HK-2 (cell line): Measurements from ENCODE around the gene PSD.

Experiments
- DNase-seq: peaks from one replicate; pipeline ENCODE4 v3.0.0-alpha.2; 2018; ENCODE audit not compliant: unreplicated experiment

PSD gene

DNA sequence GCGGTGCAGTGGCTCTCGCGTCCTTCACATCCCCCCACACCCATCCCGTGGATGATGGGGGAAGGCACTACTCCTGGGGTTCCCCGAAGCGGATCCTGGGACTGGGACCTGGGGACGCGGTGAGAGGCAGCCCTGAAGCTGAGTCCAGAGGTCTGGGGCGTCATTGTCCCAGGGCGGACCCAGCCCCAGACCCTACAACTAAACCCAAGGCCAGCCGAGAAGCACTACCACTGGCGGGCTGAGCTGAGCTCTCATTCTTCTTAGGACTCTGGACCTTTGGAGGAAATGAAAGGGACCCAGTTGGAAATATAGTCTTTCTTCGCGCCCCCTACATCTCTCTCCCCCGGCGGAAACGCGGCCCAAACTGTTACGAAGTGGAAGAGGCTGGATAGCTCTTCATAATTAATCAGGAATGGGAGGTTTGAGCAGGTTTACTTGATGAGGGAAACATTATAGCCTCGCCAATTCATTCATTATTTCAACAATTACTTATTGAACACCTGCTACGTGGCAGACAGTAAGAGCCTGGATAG, 1.7 kb upstream of the PSD start:
- no peak for DNase-seq

DNA sequence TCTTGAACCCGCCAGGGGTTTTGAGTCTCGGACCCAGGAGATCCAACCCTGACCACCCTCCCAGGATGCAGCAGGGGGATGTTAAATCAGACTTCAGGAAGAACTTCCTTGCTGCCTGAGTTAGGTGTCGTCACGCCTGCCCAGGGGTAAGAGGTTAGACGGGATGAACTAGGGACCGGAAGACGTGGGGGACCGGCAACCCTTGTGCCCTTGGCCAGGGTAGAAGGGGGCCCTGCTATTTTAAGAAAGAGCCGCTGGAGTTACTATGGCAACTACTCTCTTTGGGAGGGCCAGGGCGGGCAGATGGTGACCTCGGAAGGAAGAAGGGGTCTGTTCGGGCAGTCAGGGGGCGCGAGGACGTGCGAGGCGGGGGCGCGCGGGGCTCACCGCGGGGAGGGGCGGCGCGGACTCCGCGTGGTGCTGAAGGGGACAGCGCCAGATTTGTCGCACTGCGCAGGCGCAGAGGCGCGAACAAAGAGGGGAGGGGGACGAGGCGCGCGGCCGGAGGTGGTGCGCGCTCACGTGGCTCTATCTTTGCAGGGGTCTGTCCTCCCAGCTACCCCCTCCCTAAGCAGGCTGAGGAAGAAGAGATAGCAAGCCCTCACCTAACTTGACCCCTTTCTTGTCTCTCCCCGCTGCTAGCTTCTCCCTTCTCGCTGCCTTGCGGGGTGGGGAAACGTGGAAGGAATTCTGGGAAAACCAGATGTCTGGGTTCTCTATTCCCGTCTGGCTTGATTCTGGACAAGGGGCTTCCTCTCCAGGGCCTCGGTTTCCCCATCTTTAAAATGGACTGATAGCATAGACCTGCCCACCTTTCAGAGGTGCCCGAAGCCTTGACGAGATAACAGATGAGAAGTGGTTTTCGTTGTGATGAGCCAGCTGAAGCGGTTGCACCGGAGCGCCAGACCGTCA, 940 bp upstream of the PSD start:
- peak; percentile 66 for DNase-seq

DNA sequence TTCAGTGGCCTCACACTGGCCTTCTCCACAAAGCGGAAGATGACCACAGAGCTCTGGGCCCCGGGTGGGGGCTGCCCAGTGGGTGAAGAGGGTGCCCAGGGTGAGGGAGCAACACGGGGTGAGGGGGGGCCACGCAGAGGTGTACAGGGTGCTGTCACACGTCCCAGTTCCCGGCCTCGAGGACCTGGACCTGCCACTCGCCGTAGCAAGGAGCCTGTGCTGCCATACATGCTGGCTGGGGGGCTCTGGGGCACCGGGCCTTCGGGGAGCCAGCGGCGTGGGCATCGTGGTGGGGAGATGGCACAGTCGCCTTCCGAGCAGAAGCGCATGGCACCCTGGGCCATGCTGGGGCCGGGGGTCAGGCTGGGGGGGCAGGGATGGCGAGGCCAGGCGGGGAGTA, 1.9 kb downstream of the PSD start:
- no peak for DNase-seq

DNA sequence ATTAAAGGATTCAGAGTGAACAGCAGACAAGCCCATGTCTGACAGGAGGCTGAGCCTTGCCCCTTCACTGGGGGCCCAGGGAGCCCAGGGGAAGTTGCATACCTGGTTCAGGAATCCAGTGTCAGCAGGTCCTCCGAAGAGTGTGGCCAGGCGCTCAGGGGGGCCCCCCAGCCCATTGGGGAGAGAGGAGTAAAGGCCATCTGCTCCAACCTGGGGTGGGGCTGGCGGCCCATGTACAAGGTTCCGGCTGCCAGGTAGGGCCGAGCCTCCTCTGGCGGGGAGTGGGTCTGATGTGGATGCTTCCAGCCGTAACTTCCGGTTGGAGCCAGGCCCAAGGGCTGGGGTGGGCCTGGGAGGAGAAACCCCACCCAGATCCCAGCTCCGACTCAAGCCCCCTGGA, 2.3 kb downstream of the PSD start:
- no peak for DNase-seq

DNA sequence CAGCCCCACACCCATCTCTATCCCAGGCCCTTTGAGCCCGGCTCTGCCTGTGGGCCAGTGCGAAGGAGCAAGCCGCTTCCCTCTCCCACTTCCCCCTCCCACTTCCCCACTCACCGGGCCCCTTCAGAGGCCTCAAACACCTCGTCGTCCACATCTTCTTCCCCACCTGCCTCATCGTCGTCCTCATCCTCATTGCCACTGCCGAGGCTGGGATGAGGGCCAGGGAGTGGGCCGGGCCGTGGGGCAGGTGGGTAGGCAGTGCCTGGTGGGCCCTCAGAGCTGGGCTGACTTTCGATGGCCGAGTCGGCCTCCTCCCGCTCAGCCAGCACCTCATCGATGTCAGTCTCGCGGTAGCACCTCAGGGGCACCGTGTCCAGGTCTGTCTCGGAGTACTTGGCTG, 3.8 kb downstream of the PSD start:
- DNase-seq: no peak

DNA sequence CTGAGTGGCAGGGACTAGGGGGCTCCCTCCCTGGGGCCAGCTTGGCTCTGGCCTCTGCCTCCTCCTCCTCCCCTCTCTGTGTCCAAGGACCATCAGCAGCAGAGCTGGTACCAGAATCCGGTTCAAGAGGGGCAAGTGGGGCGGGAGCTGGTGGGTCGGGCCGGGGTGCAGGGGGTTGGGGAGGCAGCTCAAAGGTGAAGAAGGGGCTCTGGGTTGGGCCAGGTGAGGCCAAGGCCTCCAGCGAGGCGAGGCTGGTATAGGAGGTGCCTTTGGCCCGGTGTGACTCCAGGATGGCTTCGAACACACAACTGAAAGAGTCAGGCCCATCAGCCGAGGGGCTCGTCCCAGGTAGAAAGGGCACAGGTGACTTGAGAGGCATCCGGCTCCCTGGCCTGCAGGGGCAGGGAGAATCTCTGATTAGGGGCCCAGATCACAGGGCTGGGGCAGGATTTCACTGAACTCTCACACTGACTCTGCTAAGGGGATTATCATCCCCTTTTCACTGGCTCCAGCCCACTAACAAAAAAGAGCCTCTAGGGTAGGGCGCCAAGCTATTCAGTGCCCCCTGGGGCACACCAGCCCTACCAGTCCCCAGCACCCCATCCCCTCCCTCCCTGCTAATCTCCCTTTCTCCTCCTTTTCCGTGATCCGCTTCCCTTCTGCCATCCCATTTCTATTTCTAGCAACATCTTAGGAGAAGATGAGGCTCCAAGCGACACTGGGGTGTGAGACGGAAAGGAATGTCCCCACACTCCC, 4.6 kb downstream of the PSD start:
- DNase-seq: no peak

DNA sequence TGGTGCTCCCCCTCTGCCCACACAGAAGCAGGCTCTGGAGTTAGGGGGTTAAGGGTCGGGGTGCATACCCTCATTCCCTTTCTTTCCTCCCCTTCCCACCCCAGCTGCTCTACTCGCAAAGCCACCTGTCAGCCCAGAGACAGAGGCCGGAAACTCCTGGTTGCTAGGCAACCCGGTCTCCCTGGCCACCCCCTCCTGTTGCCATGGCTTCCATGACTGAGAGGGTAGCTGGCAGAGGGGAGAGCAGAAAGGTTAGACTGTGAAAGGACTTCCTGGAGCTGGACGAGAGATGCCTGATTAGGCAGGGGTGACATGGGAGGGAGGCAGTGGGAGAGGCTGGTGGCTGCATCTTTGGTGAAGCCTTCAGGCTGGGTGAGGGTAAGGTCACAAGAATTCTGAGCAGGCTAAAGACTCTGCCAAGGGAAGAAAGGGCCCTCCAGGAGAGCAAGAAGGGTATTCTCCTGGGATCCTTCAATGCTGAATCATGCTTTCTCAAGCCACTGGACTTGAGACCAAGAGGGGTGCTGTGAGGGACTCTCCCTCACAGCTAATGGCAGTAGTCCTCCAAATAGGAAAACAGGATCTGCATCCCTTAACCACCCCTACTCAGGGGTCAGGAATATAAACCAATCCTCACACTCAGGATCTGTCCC, 5.4 kb downstream of the PSD start:
- DNase-seq: no peak

DNA sequence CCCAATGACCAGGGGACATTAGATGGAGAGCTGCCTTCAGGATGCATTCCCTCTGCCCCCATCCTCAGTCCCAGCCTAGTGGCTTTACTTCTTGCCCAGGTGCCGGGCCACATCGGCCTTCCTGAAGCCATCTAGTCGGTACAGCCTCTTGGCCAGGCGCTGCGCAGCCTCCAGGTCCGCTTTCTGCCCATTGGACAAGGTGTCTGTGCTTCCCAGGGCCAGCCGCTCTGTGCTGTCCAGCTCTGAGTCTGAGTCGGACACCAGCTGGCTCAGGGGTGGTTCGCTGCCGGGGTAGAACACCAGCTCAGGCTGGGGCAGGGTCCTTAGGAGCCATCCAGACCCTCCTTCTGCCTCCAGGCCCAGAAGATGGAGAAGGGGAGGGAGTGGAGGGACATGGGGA, 6.3 kb downstream of the PSD start:
- DNase-seq: no peak

DNA sequence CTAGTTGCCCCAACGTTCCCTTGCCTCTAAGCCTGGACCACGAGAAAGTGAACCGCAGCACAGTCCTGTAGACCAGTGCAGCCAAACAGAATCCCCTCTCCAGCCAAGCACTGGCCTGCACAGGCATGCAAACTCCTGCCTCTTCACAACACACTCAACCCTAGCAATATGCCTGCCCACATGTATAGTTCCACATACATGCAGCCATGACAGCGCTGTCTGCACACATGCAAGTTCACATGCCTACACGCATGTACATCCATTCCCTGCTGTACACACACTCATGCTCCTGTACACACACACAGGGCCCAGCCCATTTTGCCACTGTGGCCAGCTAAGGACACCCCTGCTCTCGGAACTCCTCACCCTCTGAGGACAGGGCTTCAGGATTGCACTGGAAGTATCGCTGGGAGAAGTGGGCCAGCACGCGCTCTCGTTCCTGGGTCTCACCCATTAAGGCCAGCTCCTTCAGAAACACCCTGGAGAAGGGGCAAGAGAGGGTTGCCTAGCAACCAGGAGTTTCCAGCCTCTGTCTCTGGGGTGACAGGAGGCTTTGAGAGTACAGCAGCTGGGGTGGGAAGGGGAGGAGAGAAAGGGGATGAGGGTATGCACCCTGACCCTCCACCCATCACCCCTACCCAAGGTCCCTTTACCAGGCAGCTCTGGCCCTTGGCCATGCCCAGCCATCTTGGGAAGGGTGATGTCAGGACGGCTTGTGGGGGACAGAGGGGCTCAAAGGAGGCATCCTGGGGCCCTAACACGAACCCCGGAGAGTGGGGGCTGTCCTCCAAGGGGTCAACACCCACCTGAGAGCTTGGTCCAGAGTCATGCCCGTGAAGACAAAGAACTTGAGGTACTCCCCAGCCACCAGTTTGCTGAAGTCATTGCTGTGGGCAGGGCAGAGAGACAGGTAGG, 7.0 kb downstream of the PSD start:
- no peak for DNase-seq

DNA sequence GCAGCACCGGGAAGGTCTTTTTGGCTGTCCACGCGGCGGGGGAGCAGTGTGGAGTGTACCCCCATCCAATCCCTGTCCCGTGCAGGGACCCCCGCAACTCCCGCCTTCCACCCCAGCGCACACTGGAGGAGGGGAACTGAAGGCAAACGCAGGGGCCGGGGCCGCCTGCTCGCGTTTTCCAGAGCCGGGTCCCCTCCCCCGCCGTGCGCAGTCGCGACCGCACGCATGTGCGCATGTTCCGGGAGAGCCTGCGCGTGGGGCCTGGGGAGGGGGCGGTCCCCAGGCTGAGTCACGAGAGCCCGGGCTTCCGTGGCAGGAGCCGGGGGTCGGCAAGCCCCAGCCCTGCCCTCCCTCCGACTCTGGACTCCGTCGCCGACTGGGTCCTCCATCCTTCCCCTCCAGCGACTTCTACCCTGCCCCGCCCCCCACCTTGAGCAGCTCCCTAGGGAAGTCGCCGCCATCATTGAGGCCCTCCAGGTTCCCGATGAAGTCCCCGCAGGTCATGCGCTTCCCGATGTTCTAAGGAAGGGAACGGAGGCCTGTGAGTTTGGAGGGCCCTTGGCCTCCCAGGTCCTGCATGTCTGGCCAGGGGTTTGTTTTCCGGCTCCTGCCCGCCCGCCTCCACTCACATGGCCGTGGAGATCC, 8.0 kb downstream of the PSD start:
- DNase-seq: no peak

DNA sequence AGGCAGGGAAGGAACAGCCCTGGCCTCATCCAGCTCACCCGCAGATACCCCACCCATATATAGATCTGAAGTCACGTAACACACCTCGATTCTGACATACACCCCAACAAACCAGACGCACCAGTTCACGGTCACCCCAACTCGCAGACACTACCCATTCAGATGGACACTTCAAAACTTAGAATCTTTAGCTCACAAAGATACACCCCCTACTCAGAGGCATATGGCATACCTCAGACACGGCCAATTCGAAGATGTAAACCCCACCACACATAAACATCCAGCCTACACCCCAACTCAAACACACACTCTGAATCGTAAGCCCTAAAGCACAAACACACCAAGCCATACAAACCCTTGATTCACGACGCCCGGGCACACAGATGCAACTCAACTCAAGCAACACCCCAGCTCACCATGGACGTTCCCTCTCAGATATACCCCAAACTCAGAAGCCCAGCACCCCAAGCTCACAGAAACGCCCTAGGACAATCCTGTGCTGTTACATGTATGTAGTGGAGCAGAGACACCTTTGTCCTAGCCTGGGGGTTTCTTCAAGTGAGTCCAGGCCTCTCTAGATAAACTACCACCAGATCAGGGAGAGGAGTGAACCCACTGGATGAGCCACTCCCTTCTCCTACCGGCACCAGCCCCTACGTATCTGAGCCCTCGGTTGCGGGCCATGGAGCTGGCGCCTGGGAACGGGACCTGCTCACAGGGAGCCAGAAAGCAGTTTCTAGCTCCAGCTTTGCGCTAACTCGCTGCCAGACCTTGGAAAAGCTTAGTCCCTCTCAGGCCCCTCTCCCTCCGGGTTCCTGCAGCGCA, 8.8 kb downstream of the PSD start:
- no peak for DNase-seq

DNA sequence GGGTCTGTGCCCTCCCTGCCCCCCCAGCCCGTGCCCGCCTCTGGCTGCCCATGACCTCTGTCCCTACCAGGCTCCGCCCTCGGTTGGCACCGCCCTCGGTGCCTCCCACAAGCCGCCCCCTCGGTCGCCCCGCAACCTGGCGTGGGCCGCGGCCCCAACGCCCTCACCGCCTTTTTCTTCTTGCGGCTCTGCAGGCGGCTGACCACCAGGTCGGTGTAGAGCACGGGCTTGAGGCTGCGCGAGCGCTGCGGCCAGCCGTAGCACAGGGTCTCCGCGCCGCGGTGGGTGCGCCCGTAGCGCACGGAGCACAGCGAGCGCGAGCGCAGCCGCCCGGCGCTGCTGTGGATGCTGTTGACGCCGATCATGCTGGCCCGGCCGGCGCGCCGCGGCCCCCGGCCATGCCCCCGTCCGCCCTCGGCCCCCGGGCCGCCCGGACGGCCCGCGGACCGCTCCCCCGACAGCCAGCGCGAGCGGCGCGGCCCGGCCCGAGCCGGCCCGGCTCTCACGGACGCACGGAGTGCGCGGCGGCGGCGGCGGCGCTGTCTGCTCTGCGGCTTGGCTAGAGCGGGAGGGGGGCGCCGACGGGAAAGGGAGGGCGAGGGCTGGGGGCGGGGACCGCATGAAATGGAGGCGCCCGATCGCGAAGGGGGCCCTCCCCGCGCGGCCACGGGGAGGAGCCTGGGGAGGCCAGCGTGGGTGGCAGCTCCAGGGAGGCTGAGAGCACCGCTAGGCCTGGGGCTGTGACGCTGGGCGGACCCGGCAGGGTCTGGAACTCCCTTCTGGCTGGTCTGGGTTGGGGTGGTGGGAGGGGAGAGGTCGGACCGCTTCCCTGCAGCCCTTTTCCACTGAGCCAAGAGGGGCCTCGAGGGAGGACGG, 9.6 kb downstream of the PSD start:
- DNase-seq: peak; percentile 35

DNA sequence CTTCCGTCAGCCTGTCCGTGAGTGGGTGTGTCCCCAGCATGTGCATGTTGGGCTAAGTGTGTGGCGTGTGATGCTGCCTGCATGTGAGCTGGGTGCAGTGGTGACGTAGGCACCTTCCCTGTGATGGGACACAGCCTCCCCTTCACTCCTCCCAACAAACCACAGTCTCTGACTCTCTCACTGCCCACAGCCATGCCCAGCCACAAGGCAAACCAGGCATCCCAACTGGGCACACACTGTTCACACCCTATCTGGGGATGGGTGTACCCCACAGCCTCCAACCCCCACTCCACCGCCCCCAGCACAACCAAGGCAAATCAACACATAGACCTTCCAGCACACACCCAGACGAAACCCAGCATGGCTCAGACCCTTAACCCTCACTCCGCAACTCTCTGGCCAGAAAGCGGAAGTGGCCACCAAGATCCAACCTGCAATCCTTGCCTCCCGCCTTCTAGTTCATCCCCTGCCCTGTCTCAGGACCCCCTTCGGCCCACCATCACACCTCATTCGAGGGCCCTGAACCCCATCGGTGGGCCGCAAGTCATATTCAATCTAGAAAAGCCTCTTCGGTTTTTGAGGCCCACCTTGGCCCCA, 10.4 kb downstream of the PSD start:
- no peak for DNase-seq

DNA sequence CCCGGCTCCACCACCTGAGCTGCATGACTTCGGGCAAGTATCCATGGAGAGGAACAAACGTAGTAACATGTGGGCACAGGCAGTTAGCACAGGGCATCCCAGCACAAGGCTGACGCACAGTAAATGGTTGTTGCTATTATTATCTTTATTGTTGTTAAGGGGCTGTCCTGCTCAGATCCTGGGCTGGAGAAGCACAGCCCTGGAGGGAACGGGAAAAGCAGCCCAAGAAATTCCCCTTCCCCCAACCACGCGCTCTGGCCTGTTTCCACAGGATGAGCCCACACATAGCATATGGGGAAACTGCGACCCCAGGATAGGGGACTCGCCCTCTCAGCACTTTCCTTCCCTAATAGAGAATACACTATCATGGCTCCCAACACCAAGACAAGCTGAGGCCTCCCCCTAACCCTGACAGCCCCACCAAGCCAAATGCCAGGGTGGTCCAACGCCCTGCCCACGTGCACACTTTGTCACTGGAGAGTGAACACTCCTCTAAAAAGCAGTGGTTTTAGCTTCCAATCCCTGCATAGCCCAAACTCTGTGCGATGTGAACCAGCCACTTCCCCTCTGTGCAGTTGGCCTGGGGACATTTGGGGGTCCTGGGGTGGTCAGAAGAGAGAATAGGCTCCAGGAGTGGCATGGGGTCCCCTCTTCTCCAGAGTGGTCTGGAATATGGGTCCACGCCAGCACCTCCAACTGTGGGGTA, 11.0 kb downstream of the PSD start:
- DNase-seq: no peak

DNA sequence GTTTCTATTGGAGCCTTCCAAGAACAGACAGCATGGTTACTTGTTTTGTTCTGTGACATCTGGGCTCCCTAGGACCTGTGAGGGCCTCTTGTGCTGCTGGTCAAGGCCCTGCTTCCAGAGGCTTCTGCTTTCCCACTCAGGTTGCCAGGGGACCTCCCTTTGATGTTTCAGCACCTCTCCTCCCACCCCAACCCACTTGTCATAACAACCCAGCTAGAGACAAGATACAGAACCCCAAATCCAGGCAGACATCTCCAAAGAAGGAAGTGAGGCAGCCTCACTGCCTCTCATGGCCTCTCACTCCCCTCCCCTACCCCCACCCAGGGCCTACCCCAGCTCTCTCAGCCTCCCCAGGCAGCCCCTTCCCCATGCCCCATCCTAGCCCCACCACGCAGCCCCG, 11.8 kb downstream of the PSD start:
- no peak for DNase-seq

DNA sequence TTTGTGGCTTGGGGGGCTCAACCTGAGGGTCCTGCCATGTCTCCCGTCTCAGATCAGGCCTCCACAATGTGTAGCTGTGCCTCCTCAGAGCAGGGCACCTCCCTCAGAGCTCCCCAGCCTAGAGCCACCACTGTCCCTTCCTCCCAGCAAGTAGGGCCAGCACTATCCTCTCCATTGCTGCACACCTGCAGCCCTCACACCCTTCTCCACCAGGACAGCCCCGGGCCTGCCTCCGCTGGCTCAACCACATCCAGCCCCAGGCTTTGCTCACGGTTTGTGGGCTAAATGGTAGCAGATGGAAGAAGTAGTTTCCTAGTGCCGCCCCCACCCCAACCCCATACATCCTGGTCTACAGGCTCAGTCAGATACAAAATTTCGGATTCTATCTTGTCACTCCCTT, 13.0 kb downstream of the PSD start:
- DNase-seq: no peak

DNA sequence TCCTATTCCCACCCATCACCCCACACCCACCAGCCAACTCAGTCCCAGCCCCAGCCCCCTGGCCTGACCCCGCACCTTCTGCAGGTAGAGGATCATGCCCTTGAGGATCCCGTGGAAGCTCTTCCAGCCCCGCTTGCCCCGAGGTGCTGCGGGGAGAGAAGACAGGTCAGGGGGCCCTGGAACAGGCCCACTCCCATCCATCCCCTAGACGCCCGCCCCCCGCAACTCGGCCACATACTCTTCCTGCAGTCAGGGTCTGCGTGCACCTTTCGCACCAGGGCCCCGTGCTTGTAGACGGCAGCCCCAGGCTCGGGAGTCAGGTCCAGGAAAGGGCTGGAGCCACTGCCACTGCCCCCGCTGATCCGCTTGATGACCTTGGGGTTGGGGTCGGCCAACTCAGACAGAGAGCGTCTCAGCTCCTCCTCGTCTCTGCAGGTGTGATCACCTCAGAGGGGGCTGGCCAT, 13.4 kb downstream of the PSD start:
- no peak for DNase-seq
